IMR-90 (cell line): Measurements from ENCODE around the gene FBP1.

Experiments
- BHLHE40 ChIP-seq: fragments of 150-350 bp; IDR thresholded peaks from 2 replicates; pipeline ENCODE4 v1.6.1; 2016; ENCODE audit warnings: mild to moderate bottlenecking, low read depth, low read length
- CHD1 ChIP-seq: IDR thresholded peaks from 2 replicates; pipeline ENCODE4 v1.6.1; 2012; ENCODE audit warnings: low read depth, low read length, improper control_type of control experiment
- MAFK ChIP-seq: IDR thresholded peaks from 2 replicates; pipeline ENCODE4 v1.6.1; 2012; ENCODE audit warnings: low read depth, low read length, improper control_type of control experiment
- MAZ ChIP-seq: IDR thresholded peaks from 2 replicates; pipeline ENCODE4 v1.6.1; 2012; ENCODE audit warnings: low read depth, mild to moderate bottlenecking, low read length, improper control_type of control experiment, moderate library complexity, borderline replicate concordance
- MXI1 ChIP-seq: IDR thresholded peaks from 2 replicates; pipeline ENCODE4 v1.6.1; 2012; ENCODE audit warnings: low read depth, mild to moderate bottlenecking, low read length, moderate library complexity, borderline replicate concordance
- NFE2L2 ChIP-seq: fragments of 150-350 bp; IDR thresholded peaks from 2 replicates; pipeline ENCODE4 v1.6.1; 2016; ENCODE audit warnings: low read depth, mild to moderate bottlenecking, low read length
- POLR2A ChIP-seq: IDR thresholded peaks from 2 replicates; pipeline ENCODE4 v1.6.1; 2012; ENCODE audit warnings: mild to moderate bottlenecking, low read depth, low read length
- RAD21 ChIP-seq: IDR thresholded peaks from 2 replicates; pipeline ENCODE4 v1.6.1; 2012; ENCODE audit warnings: low read length, improper control_type of control experiment
- RCOR1 ChIP-seq: IDR thresholded peaks from 2 replicates; pipeline ENCODE4 v1.6.1; 2012; ENCODE audit warnings: mild to moderate bottlenecking, low read length, improper control_type of control experiment; ENCODE audit not compliant: insufficient replicate concordance
- RFX5 ChIP-seq: IDR thresholded peaks from 2 replicates; pipeline ENCODE4 v1.8.0; 2012; ENCODE audit warnings: low read depth, mild to moderate bottlenecking, low read length, moderate library complexity
- SMC3 ChIP-seq: fragments of 150-350 bp; IDR thresholded peaks from 2 replicates; pipeline ENCODE4 v1.6.1; 2016; ENCODE audit warnings: low read depth, mild to moderate bottlenecking, antibody characterized with exemption, low read length, moderate library complexity
- TF ChIP-seq, protein P1 (sequence below): conservative IDR thresholded peaks from 2 replicates; pipeline ENCODE4 v1.5.1; 2012; ENCODE audit warnings: mild to moderate bottlenecking, low read depth, low read length, improper control_type of control experiment

DNA sequence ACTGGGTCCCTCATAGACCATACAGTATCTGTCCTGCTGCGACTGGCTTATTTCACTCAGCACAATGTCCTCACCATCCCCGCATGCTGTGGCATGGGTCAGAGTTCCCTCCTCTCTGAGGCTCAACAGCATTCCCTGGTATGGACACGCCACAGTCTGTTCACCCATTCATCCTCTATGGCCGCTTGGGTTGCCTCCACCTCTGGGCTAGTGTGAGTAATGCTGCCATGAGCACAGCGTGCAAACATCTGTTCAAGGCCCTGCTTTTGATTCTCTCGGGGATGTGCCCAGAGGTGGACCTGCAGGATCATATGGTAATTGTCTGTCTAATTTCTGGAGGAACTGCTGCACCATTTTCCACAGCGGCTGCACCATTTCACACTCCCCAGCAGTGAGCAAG is 40.2 kb downstream of the FBP1 start:
- TF ChIP-seq, protein P1, sequence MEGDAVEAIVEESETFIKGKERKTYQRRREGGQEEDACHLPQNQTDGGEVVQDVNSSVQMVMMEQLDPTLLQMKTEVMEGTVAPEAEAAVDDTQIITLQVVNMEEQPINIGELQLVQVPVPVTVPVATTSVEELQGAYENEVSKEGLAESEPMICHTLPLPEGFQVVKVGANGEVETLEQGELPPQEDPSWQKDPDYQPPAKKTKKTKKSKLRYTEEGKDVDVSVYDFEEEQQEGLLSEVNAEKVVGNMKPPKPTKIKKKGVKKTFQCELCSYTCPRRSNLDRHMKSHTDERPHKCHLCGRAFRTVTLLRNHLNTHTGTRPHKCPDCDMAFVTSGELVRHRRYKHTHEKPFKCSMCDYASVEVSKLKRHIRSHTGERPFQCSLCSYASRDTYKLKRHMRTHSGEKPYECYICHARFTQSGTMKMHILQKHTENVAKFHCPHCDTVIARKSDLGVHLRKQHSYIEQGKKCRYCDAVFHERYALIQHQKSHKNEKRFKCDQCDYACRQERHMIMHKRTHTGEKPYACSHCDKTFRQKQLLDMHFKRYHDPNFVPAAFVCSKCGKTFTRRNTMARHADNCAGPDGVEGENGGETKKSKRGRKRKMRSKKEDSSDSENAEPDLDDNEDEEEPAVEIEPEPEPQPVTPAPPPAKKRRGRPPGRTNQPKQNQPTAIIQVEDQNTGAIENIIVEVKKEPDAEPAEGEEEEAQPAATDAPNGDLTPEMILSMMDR, result no peak
- TF ChIP-seq SMC3, result no peak
- TF ChIP-seq RFX5, result no peak
- no peak for TF ChIP-seq CHD1
- no peak for TF ChIP-seq POLR2A
- TF ChIP-seq NFE2L2, result no peak
- no peak for TF ChIP-seq RAD21
- no peak for TF ChIP-seq MXI1
- no peak for TF ChIP-seq BHLHE40
- TF ChIP-seq MAZ, result no peak
- no peak for TF ChIP-seq MAFK
- TF ChIP-seq RCOR1, result no peak
